Ectodermal cell (in vitro differentiated cells): ENCODE results near the gene RBBP8.

Experiments
- H3K27ac ChIP-seq: 2 replicates; pipeline ENCODE4 v1.7.0; 2013; ENCODE audit warnings: mild to moderate bottlenecking, low read depth, low read length; ENCODE audit not compliant: insufficient read depth, poor library complexity, severe bottlenecking
- H3K27me3 ChIP-seq: 2 replicates; pipeline ENCODE4 v1.7.0; 2013; ENCODE audit warnings: mild to moderate bottlenecking, low read length; ENCODE audit not compliant: insufficient read depth, control insufficient read depth, poor library complexity, severe bottlenecking
- H3K36me3 ChIP-seq: one replicate; pipeline ENCODE4 v1.7.0; 2013; ENCODE audit warnings: low read length; ENCODE audit not compliant: control insufficient read depth, insufficient read depth
- H3K4me1 ChIP-seq: one replicate; pipeline ENCODE4 v1.7.0; 2013; ENCODE audit warnings: low read length; ENCODE audit not compliant: control insufficient read depth, insufficient read depth
- H3K4me3 ChIP-seq: 2 replicates; pipeline ENCODE4 v1.7.0; 2013; ENCODE audit warnings: low read depth, low read length, control low read depth; ENCODE audit not compliant: insufficient read depth
- H3K9me3 ChIP-seq: 2 replicates; pipeline ENCODE4 v1.7.0; 2013; ENCODE audit warnings: mild to moderate bottlenecking, low read length, moderate library complexity; ENCODE audit not compliant: control insufficient read depth
- WGBS, 2 experiments: methylation state at CpG; one replicate each; pipeline ENCODE4 v1.1.7; 2013; ENCODE audit warnings: missing lambda C conversion rate in 2 of 2; 5-methylcytosine and 5-hydroxymethylcytosine counted together

Gene RBBP8

DNA sequence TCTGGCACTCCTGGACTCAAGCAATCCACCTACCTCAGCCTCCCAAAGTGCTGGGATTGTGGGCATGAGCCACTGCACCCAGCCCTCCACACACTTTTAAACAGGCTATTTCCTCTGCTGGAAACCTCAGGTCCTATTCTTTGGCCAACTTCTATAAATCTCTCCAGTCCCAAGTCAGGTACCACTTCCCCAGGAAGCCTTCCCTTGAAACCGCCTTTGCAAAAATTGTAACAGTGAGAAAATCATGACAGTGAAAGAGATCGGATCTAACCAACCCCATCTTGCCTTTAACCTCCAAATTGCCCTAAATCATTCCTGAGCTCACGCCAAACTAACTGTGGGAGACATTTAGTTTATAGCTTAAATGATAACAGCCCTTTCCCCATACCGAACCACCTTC lies 134.9 kb downstream of the RBBP8 start:
- Histone ChIP-seq H3K27ac (no peak overlapping the region), H3K27me3 (no peaks in the 10 kb centered on the region), H3K4me1 (no peaks in the 10 kb centered on the region), H3K9me3 (no peaks in the 10 kb centered on the region), H3K4me3 (no peak overlapping the region), H3K36me3 (no peaks in the 10 kb centered on the region)
- WGBS, 2 experiments: 94 to 95% methylated on average over 3 to 4 of the region's 4 CpGs

DNA sequence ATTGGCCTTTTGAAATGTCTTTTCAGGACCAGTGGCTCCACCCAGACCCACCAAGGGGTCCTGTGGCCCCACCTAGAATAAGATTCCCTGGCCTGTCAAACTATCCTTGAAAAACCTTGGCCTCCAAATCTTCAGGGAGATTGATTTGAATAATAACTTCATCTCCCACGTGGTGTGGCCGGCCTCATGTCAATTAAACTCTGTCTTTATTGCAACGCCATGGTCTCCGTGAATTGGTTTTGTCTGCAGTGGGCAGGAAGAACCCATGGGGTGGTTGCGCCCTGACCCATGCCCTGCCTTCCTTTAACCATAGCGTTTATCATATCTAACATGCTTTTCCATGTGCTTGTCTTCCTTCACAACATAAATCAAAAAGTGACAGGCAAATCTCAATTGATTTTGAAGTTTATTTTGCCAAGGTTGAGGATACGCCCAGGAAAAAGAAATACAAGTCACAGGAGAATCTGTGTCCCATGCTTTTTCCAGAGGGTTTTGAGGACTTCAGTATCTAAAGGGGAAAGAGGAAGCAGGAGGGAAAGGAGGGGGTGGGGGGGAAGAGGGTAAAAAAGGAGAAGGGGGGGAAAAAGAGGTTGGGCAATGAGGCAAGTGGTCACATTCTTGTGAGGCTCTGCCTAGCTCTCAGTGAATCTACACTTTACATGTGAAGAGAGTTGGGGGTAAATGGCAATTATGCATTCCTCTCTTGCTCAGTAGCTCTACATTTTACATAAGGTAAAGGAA lies 135.6 kb downstream of the RBBP8 start:
- H3K27ac ChIP-seq: no peak overlapping the region
- H3K9me3 ChIP-seq: no peaks in the 10 kb centered on the region
- H3K36me3 ChIP-seq: no peaks in the 10 kb centered on the region
- no peaks in the 10 kb centered on the region for H3K4me1 ChIP-seq
- 87 to 90% methylated on average over 7 of the region's 7 CpGs for WGBS, 2 experiments
- no peaks in the 10 kb centered on the region for H3K27me3 ChIP-seq
- no peak overlapping the region for H3K4me3 ChIP-seq

DNA sequence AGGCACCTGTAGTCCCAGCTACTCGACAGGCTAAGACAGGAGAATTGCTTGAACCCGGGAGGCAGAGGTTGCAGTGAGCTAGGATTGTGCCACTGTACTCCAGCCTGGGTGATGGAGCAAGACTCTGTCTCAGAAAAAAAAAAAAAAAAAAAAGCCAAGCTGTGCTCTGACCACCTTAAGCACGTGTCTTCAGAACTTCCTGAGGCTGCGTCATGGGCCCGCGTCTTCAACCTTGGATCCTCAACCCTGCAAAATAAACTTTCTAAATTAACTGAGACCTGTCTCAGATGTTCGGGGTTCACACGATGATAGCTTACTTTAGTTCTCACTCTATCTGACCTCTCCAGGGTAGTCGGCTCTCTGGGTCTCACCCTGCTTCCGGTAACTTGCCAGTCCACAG lies 136.4 kb downstream of the RBBP8 start:
- H3K4me3 ChIP-seq: no peak overlapping the region
- H3K27me3 ChIP-seq: no peaks in the 10 kb centered on the region
- H3K36me3 ChIP-seq: no peaks in the 10 kb centered on the region
- 93% methylated on average over 10 of the region's 10 CpGs for WGBS, 2 experiments
- no peaks in the 10 kb centered on the region for H3K4me1 ChIP-seq
- no peaks in the 10 kb centered on the region for H3K9me3 ChIP-seq
- H3K27ac ChIP-seq: no peak overlapping the region

DNA sequence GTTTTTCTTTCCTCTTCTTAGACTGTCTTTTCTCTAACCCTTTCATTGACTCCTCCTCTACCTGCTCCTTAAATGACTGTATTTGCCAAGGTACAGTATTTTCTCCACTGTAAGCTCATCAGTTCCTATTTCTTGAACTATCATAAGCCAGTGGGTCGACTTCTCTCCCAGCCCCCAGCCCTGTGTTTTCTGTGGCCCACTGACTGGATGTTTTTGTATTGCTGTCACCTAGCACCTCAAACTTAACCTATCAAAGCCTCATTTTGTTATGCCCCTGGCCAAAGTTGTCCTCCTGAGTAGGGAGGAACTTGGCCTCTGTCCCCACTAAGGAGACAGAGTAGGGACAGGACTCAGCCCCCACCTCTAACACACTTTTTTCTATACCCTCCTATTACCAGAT lies 136.8 kb downstream of the RBBP8 start:
- H3K4me3 ChIP-seq: no peak overlapping the region
- WGBS, 2 experiments: 90 to 94% methylated on average over 1 of the region's 1 CpG

DNA sequence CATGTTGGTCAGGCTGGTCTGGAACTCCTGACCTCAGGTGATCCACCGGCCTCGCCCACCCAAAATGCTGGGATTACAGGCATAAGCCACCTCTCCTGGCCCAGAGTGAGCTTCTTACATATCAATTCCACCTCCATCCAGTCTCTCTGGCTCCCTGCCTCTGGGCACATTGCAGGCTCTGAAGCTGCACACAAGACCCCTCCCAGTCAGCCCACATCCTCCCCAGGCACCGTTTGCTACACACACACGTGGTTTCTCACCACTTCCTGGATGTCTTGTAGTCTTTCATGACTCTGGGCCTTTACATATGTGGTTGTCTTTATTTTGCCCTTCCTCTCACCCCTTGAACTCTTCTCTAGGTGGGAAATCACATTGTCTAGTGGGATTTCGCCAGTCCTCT lies 138.2 kb downstream of the RBBP8 start:
- H3K9me3 ChIP-seq: no peaks in the 10 kb centered on the region
- H3K4me1 ChIP-seq: no peaks in the 10 kb centered on the region
- no peaks in the 10 kb centered on the region for H3K36me3 ChIP-seq
- no peak overlapping the region for H3K27ac ChIP-seq
- H3K4me3 ChIP-seq: no peak overlapping the region
- H3K27me3 ChIP-seq: no peaks in the 10 kb centered on the region
- 71 to 85% methylated on average over 5 of the region's 5 CpGs for WGBS, 2 experiments

More for the DNA sequence above, 136.8 kb downstream of the RBBP8 start:
- no peaks in the 10 kb centered on the region for H3K36me3 ChIP-seq
- H3K4me1 ChIP-seq: no peaks in the 10 kb centered on the region
- H3K9me3 ChIP-seq: no peaks in the 10 kb centered on the region
- H3K27ac ChIP-seq: no peak overlapping the region
- no peaks in the 10 kb centered on the region for H3K27me3 ChIP-seq

DNA sequence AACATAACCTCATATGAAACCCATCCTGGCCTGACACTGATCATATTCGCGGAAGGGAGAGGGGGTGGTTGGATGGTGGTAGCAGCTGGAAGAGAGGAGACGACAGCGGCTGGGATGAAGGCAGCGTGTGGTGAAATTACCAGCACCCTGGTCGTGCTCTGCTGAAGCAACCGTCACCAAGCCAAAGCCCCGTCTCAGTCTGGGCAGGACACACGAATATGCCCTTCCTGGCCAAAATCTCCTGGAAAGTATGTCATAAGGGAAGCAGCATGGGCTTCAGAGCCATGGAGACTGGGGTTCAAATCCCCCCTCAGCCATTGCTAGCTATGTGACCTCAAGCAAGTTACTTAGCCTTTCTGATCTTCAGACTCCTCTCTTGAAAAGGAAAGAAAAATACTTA lies 139.0 kb downstream of the RBBP8 start:
- WGBS, 2 experiments: 94% methylated on average over 9 of the region's 9 CpGs
- H3K27me3 ChIP-seq: no peaks in the 10 kb centered on the region
- no peaks in the 10 kb centered on the region for H3K4me1 ChIP-seq
- no peaks in the 10 kb centered on the region for H3K36me3 ChIP-seq
- H3K27ac ChIP-seq: no peak overlapping the region
- no peaks in the 10 kb centered on the region for H3K9me3 ChIP-seq
- no peak overlapping the region for H3K4me3 ChIP-seq

DNA sequence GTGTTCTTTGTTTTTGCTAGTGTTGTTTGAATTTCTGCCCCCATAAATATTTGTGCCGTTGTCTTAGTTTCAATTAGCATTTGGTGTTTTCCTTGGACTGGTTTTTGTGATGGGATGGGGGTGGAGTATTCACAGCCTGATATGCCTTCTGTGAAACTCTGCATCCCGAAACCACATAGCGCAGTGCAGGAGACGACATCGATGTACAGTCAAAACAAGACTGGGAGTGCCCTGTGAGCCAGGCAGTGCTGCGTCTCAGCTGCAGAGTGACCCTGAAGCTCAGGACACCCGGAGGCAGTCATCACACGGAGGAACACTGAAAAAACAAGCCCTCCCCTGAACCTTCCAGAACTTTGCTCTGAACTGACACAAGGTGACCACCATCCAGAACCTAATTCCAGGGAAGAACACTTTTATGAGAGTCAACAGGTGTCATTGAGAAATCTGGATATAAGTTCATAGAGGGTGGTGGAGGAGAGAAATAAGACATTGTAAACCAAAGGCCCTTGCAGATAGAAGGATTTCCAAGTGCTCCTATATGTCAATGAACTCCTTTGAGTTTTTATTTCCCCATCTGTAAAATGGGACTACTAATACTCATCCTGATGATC lies 141.0 kb downstream of the RBBP8 start:
- no peaks in the 10 kb centered on the region for H3K36me3 ChIP-seq
- H3K4me1 ChIP-seq: no peaks in the 10 kb centered on the region
- no peak overlapping the region for H3K4me3 ChIP-seq
- WGBS, 2 experiments: 91 to 92% methylated on average over 8 of the region's 8 CpGs
- no peaks in the 10 kb centered on the region for H3K9me3 ChIP-seq
- no peak overlapping the region for H3K27ac ChIP-seq
- H3K27me3 ChIP-seq: no peaks in the 10 kb centered on the region
